ENCODE results near the gene ARMH1. TPM values are rescaled to one million over a fixed set of nuclear protein-coding genes. Genes with fewer than 3 reads are reported as not detected.

Gene ARMH1
- total RNA-seq, 4 donors from 2014 or later = 0.26 to 0.75 (median 0.54) TPM

- DNase-seq (ENCODE audit: extremely low spot score) = no peak
- 86% methylated on average over 2 of the region's 2 CpGs for WGBS
- peaks cover 19 to 44% (median 36%) of the 10 kb centered on the region in 4 donors for H3K4me1 ChIP-seq
Measured at GRCh38 chr1:44678120-44678519, 3.6 kb downstream of the ARMH1 start.

GRCh38 chr1:44678626-44679025 is 4.1 kb downstream of the ARMH1 start:
- no peak overlapping the region for H3K4me3 ChIP-seq
- H3K27me3 ChIP-seq = no peaks in the 10 kb centered on the region
- 77% methylated on average over 4 of the region's 4 CpGs for WGBS
- TF ChIP-seq POLR2A (IDR thresholded peaks at IDR 0.05; ENCODE audit: low read depth) (no peak), EP300 (IDR thresholded peaks at IDR 0.05) (no peak), CTCF (IDR thresholded peaks at IDR 0.05) (no peak), POLR2AphosphoS5 (IDR thresholded peaks at IDR 0.05) (no peak)
- peaks cover 14 to 39% (median 31%) of the 10 kb centered on the region in 4 donors for H3K4me1 ChIP-seq
- H3K27ac ChIP-seq (replicated peaks in 1 of 4) = no peak overlapping the region
- DNase-seq (ENCODE audit: extremely low spot score) = no peak
- intact Hi-C loops (cut with DNase I) = no loop called here
- H3K9me3 ChIP-seq = no peaks in the 10 kb centered on the region
- no peaks in the 10 kb centered on the region for H3K36me3 ChIP-seq

More at GRCh38 chr1:44678120-44678519, 3.6 kb downstream of the ARMH1 start:
- H3K27ac ChIP-seq (replicated peaks in 1 of 4) = no peak overlapping the region
- no peaks in the 10 kb centered on the region for H3K27me3 ChIP-seq
- no peaks in the 10 kb centered on the region for H3K36me3 ChIP-seq
- H3K4me3 ChIP-seq = no peak overlapping the region
- no peaks in the 10 kb centered on the region for H3K9me3 ChIP-seq
- intact Hi-C loops (cut with DNase I) = no loop called here
- no peak for TF ChIP-seq POLR2A (IDR thresholded peaks at IDR 0.05; ENCODE audit: low read depth)
- TF ChIP-seq CTCF (IDR thresholded peaks at IDR 0.05) = no peak
- no peak for TF ChIP-seq EP300 (IDR thresholded peaks at IDR 0.05)
- no peak for TF ChIP-seq POLR2AphosphoS5 (IDR thresholded peaks at IDR 0.05)

GRCh38 chr1:44679468-44679867 is 5.0 kb downstream of the ARMH1 start:
- DNase-seq (ENCODE audit: extremely low spot score) = no peak
- Histone ChIP-seq H3K4me1 (peaks cover 14 to 38% (median 29%) of the 10 kb centered on the region in 4 donors), H3K36me3 (no peaks in the 10 kb centered on the region), H3K9me3 (no peaks in the 10 kb centered on the region), H3K27ac (replicated peaks in 1 of 4) (no peak overlapping the region), H3K4me3 (no peak overlapping the region), H3K27me3 (no peaks in the 10 kb centered on the region)
- TF ChIP-seq EP300 (IDR thresholded peaks at IDR 0.05) (no peak), POLR2AphosphoS5 (IDR thresholded peaks at IDR 0.05) (no peak), POLR2A (IDR thresholded peaks at IDR 0.05; ENCODE audit: low read depth) (no peak), CTCF (IDR thresholded peaks at IDR 0.05) (no peak)
- 96% methylated on average over 5 of the region's 5 CpGs for WGBS
- intact Hi-C loops (cut with DNase I) = no loop called here

- intact Hi-C loops (cut with DNase I) = no loop called here
- WGBS = 84% methylated on average over 14 of the region's 14 CpGs
- TF ChIP-seq POLR2AphosphoS5 (IDR thresholded peaks at IDR 0.05) (no peak), EP300 (IDR thresholded peaks at IDR 0.05) (no peak), POLR2A (IDR thresholded peaks at IDR 0.05; ENCODE audit: low read depth) (no peak), CTCF (IDR thresholded peaks at IDR 0.05) (no peak)
- DNase-seq (ENCODE audit: extremely low spot score) = no peak
- H3K27ac ChIP-seq (replicated peaks in 1 of 4) = no peak overlapping the region
- no peaks in the 10 kb centered on the region for H3K9me3 ChIP-seq
- peaks cover 0 to 14% (median 4%) of the 10 kb centered on the region in 4 donors for H3K4me1 ChIP-seq
- H3K36me3 ChIP-seq = no peaks in the 10 kb centered on the region
- no peak overlapping the region for H3K4me3 ChIP-seq
- no peaks in the 10 kb centered on the region for H3K27me3 ChIP-seq
Measured at GRCh38 chr1:44681905-44682882, 7.7 kb downstream of the ARMH1 start.
